Measurements from ENCODE around the gene MYRFL. TPM values are rescaled to one million over a fixed set of nuclear protein-coding genes. Genes with fewer than 3 reads are reported as not detected.

MYRFL gene
- total RNA-seq, 1 experiment from 2014 or later, result not detected

DNA sequence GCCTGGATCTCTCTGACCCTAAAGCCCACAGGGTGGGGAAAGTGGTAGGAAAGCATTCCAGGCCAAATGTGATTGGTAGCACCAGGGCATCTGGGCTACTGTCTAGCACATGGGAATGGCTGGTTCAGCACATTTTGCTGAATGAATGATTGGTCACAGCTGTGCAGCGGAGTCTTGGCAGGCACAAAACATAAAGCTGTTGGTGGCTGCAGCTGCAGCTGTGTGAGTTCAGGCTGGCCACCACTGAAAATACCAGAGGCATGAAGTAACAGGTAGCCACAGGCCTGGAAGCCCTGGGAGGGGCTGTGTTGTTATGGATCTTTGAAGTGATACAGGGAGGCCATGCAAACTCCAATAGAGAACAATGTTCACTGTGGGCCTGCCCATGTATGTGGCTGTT lies 72.7 kb downstream of the MYRFL start:
- peak; percentile 89 for DNase-seq (ENCODE audit: low spot score)

DNA sequence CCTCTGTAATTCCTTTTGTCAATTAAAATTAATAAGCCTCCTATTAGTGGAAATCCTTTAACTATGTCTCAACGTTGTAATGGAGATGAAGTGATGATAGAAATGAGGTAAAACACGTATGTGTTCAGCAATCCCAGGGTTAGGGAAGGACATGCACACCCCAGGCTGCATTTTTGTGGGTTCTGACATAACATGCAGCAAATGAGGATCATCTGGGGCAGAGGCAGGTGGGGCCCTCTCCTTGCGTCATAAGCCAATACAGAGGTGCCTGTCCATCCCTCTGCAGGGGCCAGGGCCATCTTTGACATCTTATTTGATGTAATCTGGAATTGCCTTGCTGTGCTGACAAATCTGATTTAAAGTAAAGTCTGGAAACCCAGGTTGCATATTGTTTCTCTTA lies 73.2 kb downstream of the MYRFL start:
- peak; percentile 16 for DNase-seq (ENCODE audit: low spot score)

DNA sequence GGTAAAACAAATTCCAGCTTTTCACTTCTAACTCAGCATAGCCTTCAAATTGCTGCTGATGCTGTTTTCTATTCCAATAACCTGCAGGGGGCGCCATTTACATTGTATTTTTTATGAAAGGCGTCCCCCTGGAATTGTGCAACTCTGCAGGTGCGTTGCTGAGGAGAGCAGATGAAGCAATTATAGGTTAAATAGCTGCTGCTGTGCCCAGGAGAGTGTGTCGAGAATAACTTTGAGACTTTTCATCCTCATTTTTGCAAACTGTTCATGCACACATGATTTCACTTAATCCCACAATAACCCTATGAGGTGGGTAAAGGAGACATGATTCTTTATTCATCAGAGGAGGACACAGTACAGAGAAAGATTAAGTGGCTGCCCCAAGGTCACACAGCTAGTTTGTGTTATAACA lies 75.7 kb downstream of the MYRFL start:
- peak; percentile 55 for DNase-seq (ENCODE audit: low spot score)

DNA sequence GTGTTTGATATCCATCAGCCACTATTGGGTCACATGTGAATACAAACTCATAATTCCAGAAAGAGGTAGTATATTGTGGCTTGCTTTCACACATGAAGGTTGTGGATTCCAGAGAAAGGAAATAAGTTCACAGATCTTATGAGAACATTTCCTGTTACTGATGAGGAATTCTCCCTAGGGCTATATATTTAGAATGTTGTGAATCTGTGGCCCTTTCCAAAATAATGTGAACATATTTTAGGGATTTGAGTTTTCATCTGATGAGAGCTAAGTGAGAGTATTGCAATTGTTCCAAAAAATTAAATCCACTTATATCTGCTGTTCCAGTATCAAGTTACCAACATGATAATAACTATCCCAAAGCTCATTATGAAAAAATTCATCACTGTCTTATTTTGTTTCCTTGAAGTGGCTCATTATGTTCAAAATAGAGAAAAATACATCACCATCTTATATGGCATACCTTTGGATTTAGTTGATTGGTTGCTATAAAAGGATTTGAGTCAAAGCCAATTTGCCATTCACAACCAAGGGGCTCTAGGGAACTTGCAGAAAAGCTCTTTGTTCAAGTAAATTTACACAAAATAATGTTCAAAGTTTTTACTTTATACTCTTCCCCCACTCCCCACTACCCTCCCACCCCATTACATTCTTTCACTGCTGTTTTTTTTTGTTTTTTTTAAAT lies 76.3 kb downstream of the MYRFL start:
- DNase-seq (ENCODE audit: low spot score), result no peak

DNA sequence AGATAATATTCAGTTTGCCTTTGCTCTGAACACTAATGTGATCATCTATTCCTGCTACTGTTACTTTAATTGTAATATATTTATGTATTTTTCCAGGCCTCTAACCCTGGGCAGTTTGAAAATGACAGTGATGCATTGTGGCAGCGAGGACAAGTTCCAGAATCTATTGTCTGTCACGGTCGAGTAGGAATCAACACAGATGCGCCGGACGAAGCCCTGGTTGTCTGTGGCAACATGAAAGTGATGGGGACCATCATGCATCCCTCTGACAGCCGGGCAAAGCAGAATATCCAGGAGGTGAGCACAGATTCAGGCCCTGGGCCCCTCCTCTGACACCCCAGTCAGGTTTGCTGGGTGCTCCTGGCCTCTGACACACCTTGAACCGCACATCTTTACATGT lies 78.5 kb downstream of the MYRFL start:
- no peak for DNase-seq (ENCODE audit: low spot score)

DNA sequence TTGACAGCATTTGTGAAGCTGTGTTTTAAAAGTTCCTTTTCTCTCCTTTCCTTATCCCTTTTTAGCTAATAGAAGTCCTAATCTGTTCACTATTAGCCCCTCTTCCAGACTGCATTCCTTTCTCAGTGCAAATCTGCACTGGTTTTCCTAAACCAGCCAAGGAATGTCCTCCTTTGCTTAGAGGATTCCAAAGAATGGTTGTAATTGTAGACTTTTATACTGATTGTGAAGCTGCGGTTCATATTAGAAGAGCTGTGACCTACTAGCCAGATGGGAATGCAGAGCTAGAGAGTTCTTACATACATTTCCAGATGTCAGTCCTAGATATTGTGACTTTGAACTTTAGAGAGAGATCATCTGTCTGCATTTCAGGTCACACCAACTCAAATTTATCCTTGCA lies 79.8 kb downstream of the MYRFL start:
- DNase-seq (ENCODE audit: low spot score), result no peak

DNA sequence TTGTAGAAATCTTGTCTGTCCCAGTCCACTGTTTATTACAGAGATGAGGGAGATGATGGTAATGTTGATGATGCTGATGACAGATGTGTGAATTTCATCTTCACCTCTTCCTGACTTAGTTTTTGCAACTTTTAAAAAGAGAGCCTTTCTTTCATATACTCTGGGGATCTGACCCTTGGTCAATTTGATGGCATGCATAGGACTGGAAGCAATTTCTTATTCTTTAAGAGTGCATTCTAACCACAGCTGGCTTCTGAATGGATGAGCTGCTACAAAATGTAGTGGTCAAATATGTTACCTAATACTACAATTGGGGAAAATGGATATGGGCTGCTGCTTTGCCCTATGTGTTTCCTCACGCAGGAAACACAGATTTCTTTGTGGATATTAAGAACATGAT lies 80.8 kb downstream of the MYRFL start:
- DNase-seq (ENCODE audit: low spot score), result no peak

DNA sequence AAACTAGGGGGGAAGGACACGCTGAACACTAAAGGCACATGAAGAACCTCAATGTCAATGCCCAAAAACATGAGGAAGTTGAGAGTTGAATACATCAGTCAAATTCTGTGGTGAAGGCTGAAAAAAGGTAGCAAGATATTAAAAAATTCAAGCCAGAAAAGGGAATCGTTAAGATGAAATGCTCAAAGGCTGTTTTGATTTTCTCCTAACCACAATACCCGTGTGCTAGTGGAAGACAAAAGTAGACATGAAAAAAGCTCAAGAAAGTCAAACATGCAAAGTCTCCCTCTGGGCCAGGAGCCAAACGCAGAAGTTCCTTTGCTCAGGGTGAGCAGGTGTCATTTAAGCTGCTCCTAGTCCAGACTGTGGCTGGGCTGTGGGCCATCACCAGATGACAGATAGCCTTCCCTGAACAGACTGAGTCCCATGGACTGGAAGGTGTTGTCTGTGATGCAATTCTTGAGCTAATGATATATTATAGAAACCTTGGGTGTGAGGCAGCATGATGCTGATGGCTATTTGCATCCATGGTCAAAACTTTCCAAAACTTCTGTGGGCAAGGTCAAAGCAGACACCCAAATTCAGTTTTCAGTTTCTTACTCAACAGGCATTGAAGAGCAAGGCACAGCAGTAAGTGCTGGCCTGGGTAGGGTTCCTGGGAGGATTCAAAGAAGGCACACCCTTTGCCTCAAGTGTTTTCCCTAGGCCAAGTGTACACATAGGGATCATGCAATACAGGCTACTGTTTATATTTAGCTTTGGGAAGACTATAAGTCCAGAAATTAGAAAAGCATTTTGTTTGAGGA lies 81.6 kb downstream of the MYRFL start:
- no peak for DNase-seq (ENCODE audit: low spot score)

DNA sequence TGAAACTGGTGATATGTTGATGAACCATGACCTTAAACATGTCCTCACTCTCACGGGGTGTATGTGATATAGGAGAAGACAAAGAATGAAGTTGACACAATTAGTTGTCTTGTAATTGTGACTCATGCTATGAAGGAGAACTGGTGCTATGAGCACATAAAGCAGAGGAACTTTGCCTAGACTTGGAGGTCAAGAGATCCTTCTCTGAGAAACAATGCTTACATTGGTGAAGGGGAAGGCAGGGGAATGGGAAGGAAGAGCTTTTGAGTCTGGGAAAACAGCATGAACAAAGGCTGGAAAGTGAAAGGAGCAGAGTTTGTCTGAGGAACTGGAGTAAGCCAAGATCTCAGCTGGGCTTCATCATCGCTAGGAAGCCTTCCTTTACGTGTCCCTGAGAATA lies 83.2 kb downstream of the MYRFL start:
- DNase-seq (ENCODE audit: low spot score), result no peak

DNA sequence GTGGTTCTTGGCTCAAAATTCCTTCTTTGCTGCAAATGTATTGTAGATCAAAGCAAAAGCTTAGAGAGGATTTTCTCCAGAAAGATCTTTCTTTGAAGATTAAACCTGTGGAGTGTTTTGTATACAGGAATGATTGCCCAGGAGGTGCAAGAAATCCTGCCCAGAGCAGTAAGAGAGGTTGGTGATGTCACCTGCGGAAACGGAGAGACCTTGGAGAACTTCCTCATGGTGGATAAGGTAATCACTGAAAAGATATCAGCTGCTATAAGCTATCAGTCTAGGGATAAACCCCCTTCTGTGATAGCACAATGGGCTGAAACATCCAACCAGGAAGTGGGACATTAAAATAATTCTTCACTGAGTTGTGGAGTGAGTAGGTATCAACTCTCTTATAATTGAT lies 85.7 kb downstream of the MYRFL start:
- no peak for DNase-seq (ENCODE audit: low spot score)

DNA sequence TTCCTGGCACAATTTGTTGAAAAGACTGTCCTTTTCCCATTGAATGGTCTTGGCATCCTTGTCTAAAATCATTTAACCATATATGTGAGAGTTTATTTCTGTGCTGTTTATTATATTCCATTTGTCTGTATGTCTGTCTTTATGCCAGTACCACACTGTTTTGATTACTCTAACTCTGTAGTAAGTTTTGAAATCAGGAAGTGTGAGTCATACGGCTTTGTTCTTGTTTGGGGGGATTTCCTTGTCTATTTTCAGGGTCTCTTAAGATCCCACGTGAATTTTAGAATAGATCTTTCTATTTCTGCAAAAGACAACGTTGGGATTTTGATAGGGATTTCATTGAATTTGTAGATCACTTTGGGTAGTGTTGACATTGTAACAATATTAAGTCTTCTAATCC lies 88.5 kb downstream of the MYRFL start:
- no peak for DNase-seq (ENCODE audit: low spot score)

DNA sequence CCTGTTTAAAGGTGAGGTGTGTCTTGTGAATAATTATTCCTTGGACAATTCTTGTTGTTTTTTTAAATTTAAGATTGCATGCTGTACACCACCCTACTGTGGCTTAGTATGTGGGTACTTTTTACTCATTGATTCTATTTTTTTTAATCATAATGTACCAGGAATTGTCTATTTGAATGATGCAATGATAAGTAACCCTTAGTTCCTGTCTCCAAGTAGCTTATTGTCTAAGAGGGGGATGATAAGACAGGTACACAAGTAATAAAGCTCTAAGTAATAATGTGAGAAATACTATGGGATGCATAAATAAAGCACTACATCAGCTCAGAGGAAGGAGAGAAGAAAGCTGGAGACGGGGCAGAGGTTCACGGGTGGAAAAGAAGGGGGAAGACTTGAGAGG lies 90.9 kb downstream of the MYRFL start:
- DNase-seq (ENCODE audit: low spot score), result no peak

DNA sequence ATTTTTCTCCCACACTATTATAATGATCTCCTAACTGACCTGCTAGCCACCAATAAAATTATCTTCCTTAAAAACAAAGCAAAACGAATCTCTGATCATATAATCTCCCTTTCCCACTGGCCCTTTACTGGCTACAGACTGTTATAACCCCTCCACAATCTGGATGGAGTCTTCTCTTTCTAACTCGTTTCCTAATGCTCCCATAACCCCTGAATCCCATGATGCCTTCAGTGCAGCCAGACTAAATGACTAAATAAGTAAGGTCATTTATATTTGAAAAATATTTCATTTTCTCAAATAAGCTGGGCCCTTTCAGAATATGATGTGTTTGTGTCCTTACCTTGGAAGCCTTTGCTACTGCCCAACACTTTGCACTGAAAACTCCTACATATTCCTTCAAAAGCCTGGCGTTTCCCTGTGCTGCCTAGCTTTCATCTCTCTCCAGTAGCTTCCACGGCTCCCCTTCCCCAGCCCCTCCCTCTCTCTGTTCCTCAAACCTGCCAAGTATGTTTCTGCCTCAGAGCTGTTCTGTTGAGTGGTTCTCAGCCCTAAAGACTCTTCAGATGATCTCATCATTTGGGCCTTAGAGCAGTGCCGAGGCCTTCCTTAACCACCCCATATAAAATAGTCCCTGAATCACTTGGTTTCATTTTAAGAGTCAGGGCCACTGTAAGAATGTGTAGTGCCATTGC lies 91.7 kb downstream of the MYRFL start:
- no peak for DNase-seq (ENCODE audit: low spot score)

DNA sequence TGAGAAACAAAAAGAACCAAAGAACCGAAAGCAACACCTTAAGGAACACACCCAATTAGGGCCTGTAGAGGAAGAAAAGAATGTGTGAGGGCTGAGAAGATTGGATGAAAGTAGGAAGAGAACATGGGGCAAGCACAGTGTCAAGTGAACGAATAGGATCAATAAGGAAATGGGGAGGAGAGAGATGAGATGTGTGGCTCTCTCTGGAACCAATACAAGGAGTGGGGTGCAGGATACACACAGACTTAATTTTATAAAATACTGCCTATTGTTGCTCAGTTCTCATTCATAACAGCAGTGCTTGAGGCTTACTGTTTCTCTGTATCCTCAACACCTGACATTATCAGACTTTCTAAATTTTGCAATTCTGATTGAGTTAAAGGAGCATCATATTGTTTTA lies 93.3 kb downstream of the MYRFL start:
- DNase-seq (ENCODE audit: low spot score), result no peak

DNA sequence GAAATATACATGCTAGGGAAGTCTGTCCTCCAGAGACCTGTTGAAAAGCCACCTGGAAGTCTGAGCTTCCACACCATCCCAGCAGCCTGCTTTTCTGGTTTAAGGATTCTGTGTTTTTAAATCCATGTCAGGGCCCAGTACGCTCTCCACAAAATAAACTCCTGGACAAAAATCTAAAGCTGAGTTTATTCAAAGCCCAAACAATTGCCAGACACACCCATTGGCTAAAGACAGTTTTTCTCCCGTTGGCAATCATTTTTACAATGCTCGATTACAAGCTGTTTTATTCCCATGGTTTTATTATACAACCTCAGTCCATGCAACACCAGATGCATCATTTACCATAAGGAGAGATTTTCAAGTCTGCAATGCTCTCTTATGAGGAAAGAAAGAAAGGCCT lies 94.5 kb downstream of the MYRFL start:
- DNase-seq (ENCODE audit: low spot score), result no peak

DNA sequence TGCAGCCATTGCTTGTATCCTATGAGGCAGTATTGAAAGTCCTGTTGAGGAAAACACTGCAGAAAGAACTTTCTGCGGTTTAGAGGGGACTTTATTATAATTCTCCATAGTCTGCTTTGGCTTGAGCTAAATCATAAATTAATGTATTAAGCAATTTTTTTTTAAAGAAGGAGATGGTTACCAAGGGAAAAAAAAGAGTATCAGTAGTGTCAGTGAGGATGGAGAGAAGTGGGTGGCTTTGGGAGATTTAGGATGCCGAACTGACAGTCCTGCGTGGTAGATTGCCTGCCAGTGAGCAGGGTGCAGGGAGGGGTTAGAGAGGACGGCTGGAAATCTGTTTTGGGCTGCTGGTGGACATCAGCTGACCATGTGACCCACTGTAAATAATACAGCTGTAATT lies 96.8 kb downstream of the MYRFL start:
- DNase-seq (ENCODE audit: low spot score), result no peak

DNA sequence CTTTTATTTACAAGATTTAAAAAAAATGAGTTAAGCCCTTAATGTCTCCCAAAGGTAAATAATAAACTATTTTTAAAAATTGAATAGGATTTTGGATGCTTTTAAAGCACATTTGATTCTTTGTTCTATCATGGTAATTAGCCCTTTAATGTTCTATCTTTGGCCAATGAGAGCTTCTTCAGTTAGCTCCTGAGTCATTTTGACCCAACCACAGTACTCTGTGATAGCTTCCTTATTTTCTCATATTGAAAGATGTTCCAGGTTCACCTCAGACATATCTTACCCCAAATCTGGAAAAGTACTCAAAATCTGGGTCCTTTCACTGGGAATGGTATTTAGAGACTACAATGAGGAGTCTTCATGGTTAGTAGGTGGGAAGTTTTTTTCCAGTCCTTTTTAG lies 98.0 kb downstream of the MYRFL start:
- no peak for DNase-seq (ENCODE audit: low spot score)

DNA sequence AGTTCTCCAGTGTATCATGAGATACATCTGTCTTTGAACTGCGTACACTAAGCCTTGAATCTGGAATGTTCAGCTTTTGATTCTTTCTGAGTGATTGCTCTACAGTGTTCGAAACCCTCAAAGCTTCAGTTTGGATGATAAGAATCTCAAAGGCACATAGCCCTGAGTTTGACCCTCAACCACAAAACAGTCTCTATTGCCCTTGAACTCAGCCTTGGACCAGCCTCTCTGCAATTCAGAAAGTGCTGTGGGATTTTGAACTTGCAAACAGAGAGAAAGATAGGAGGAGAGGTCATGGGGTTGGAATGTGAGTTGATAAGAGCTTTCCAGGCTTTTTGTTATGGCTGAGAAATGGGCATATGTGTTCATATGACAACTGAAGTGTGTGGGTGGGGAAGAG lies 100.3 kb downstream of the MYRFL start:
- DNase-seq (ENCODE audit: low spot score), result no peak

DNA sequence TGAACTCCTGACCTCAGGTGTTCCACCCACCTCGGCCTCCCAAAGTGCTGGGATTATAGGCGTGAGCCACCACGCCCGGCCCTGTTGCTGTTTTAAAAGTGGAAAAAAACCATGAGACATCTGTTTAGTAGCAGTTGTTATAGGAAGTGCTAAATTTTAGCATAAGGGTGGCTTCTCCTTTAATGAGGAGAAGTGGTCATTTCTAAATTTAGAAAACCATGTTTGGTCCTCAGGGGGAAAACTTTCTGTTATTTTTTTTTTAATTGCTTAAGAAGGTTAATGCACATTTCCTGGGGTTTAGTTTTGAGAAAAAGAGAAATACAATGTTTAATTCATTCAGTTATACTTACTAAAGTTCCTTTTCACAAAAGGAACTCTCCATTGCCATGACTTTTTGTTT lies 102.1 kb downstream of the MYRFL start:
- no peak for DNase-seq (ENCODE audit: low spot score)

DNA sequence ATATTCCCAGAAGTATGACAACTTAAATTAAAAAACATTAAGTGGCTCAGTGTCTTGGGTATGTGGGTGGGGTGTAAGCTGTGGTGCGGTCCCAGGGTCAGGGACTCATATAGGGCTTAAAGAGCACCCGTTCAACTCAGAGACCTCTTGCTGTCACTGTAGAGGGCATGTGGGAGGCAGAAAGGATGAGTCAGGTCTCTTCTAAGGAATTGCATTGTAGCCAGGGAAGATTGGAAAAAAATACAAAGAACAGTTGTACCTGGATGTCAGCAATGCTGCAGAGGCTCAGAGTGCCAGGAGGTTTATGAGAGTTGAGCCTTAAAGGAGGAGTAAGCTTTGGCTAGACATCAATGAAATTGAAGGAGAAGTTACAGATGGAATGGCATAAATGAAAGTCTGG lies 104.1 kb downstream of the MYRFL start:
- no peak for DNase-seq (ENCODE audit: low spot score)

DNA sequence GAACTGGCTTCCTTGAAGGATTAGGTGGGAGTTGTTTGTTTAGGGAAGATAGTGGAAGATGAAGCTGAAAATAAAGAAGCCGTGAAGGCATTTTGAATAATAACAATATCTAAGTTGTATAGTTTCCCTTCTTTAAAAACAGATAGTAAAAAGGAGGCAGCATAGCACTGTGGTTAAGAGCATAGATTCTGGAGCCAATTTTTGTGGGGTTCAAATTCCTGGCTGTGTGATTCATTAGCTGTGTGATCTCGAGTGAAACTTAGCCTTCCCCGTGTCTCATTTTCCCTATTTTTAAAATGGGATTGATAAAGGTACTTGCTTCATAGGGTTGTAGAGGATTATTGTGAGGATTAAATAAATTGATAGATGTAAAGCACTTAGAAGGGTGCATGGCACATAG lies 104.5 kb downstream of the MYRFL start:
- DNase-seq (ENCODE audit: low spot score), result no peak

DNA sequence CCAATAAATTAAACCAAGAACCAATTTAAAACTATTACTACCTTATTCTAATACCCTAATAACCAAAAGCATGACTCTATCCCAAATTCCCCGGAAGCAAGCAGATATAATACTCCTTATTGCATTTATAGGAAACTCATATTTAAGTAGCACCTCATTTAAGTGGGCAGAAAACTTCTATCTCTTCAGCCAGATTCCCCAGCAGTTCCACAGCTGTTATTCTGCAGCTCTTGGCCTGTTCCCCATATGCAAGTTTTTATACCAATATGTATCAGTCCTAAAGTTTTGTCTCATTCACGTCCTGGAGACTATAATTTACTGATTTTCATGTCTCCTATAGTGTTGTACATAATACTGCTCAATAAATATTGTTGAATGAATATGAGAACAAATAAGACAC lies 106.5 kb downstream of the MYRFL start:
- no peak for DNase-seq (ENCODE audit: low spot score)

DNA sequence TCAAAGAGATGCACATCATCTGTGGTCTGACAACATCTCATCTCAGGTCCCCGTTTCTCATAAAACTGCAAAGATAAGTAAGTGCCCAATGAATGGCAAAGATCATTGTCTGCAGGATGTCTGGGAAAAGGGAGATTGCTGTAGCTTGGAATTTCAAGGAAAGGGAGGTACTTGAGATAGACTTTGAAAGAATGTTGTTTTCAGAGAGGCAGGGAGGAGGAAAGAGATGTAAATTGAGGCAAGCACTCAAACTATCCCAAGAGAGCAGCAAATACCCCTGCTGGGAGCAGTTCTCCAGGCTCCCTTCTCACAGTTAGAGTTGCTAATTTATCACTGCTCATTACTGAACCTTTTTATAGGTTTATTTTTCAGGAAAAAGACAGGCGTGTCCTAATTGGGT lies 107.1 kb downstream of the MYRFL start:
- DNase-seq (ENCODE audit: low spot score), result no peak
